Cardiac septum (tissue), 1 donor: ENCODE results near the gene ADAMTS17. TPM values are rescaled to one million over a fixed set of nuclear protein-coding genes. Genes with fewer than 3 reads are reported as not detected.

Source experiments
- DNase-seq: peaks from one replicate; pipeline ENCODE4 v3.0.0-alpha.2; 2020; ENCODE audit warnings: low spot score
- intact Hi-C: fragments of 100-400 bp; cut with DNase I; formaldehyde crosslinking; loops from one replicate; pipeline ENCODE4 v1.14.0; 2022
- total RNA-seq: library from RNA; stranded (reverse); fragmentation: NEBNext Ultra II Directional; extraction: Animal tissue kit (Norgen Biotek cat#: 25700); gene quantifications from one replicate; pipeline ENCODE4 v1.2.1, GENCODE V29; 2021
- donor health status: DM: no; HTN: no; CAD: no.

Gene ADAMTS17
- total RNA-seq, 1 donor from 2014 or later = 0.67 TPM

DNA sequence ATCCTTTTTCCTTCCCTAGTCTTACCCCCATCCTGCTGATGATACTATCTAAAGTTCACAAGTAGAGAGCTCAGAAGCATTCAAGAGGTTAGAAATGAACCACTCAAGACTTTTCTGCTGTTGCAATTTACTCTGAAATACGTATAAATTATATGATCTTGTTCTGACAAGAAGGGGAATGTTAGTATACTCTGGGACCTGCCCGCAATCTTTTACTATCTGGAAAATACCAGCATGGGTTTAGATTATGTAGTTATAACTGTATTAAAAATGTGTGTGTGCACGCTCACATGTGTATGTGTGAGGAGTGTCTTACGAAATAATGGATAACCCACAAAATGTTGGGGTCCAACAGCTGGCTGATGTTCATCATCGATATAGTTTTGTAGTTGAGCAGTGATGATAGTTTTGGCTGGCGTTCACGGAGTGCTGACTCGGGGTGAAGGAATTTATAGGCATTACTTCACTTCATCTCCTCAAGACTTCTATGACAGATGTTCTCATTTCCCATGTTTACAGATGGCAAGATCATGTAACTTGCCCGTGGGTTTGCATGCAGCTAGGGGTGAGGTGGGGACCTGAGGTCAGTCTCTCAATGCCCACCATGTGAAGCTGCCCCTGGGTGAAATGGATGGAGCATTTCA lies 311.1 kb downstream of the ADAMTS17 start:
- no peak for DNase-seq
- intact Hi-C loops = no loop called here

DNA sequence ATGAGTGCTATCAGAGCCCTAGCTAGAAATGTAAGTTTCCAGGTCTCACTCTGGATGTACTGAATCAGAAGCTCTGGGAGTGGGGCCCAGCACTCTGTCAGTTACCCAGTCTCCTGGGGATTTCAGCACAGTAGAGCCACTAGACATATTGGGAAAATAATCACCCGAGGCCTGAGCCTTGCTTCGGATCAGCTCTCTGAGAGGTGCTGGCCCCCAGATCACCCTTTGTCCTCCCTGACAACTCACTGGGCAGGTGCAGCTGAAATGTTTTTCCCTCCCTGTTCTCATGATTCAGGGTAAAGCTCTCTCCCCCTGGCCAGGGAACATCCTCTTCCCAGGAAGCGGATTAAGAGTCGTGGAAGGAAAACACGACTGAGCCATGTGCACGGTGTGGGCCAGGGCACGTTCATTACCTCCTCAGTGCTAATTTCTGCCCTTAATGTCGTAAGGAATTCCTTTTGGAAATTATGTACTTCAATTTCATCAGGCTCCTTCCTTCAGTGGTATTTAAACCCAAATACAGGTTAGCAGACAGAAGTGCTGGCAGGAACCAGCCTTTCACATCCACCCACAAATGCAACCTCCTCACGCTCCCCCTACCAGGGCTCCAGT lies 311.8 kb downstream of the ADAMTS17 start:
- intact Hi-C loops = no loop called here
- no peak for DNase-seq

DNA sequence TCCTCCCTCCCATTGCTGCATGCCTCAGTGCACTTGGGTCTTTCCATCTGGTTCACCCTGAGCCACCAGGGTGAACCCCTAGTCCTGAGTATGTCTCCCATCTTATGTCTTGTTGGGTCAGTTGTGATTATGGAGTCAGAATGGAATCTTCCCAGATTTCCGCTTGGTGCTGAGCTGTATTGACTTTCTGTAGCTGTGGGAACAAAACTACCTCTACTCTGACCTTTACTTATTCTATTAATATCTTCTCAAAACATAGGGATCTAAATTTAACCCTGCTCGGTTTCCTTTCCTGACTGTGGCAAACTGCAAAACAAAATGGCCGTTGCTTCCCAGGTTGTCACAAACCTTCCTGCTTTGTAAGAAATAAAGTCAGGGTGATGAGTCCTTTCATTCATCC lies 312.7 kb downstream of the ADAMTS17 start:
- intact Hi-C loops = no loop called here
- no peak for DNase-seq

DNA sequence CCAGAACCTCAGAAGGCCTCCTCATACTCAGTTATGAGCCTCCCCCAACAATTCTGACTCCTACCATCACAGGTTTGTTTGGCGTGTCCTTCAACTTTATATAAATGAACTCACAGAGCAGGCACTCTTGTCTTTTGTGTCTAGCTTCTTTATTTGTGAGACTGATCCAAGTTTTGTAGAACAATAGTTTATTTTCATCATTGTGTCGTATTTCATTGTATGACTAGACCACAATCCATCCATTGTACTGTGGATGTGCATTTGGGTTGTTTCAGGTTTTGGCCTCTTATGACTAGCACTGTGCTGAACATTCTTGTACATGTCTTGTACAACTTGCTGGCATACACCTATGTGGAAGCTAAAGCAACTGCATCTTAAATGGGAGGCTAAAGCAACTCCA lies 315.7 kb downstream of the ADAMTS17 start:
- intact Hi-C loops = no loop called here

DNA sequence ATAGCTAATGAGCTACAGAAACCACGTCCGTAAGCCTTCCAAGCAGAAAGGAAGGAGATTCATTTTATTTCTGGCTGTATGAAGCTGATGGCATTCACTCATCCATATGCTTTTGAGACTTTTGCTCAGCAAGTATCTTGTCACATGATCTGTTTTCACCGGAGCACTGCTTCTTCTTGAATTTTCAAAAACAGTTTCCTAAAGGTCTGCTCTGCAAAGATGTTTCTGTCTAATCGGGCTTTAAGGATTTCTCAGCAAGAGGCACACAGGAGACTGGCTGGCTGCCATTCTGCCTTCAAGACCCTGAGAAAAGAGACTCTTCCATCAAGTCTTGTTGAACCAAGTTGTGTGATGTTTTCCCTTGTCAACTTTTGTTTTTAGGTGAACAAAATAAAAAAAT lies 319.0 kb downstream of the ADAMTS17 start:
- intact Hi-C loops = no loop called here
- no peak for DNase-seq

More for the DNA sequence above, 315.7 kb downstream of the ADAMTS17 start:
- no peak for DNase-seq

DNA sequence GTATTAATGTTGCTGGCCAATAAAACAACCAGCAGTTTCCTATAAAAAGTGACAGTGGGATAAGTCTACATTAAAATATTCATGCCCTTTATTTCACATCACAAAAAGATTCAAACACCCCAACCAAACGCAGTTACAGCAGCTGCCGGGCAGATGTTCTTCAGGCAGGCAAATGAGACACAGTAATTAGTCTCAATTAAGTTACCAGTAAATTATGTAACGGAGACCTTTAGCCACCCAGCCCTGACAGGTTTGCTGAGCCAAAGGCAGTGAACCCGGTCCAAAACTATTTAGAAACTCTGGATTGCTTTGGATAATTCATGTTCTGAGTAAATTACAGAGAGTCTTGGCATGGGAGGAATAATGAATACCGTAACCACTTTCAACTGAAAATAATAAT lies 319.4 kb downstream of the ADAMTS17 start:
- intact Hi-C loops = no loop called here
- no peak for DNase-seq

DNA sequence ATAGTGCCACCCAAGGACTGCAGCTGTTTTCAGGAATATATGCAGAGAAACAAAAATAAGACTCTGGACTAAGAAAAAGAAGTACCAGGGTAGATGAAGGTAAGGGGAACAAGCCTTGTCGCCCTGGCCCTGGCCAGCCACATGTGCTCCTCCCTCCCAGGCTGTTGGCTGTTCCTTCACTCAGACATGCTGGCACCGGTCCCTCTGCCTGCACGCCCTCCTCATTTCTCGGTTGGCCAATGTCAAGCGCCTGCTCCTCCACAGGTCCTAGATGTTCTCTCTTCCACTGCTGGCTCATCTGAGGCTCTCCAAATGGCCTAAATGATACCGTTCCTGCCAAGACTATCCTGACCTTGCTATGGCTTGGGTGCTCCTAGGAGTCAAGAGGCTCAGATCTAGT lies 320.1 kb downstream of the ADAMTS17 start:
- no peak for DNase-seq
- intact Hi-C loops = no loop called here

DNA sequence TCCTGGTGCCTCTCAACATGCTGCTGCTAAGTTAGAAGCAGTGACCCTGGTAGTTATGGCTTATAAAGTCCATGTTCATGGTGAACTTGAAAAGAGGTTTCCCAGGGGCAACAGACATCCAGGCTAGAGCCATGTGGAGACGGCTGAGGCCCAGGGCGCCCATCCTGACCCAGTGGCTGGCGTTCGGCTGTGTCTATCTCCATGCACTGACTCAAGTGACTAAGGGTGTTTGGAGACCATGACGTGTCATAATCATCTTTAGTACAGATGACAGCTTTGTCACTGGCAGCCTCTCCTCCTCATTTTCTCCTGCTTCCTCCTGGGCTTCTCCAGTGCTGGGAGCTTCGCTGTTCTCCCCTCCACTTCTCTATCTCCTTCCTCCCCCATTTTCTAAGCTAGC lies 321.2 kb downstream of the ADAMTS17 start:
- intact Hi-C loops = no loop called here
- no peak for DNase-seq

DNA sequence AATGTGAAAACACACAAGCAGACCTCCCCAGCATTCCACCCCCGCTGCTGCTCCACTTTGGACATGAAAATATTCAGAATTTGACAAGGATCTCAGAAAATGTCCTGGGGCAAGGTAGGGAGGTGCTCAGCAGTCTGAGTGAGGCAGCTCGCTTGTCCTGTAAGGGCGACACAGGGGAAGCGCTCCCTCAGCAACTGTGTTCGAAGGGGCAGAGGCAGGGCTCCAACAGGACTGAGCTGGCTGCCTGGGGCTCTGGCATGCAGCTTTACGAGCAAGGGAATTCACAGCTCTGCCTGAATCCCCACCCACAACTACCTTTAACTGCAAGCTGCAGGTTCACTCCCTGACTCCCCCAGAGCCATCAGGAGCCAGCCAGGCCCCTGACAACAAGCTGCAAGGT lies 321.6 kb downstream of the ADAMTS17 start:
- DNase-seq = no peak
- intact Hi-C loops = no loop called here

DNA sequence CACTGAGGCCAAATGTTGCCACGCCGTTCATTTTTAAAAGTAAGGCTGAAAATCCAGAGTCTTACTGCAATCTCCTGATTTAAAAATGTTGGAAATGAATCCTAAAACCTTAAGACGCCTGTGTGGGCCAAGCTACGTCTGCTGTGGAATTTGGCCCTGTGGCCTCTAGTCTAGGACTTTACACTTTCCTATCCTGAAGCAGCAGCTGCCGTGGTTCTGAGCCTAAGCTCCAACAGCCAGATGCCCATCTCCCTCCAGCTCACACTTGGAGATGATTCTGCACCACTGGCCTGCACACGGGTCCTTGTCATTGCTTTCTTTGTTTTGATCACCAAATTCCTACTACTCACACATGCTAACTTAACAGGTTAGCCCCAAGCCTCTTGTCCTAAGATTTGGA lies 322.2 kb downstream of the ADAMTS17 start:
- DNase-seq = no peak
- intact Hi-C loops = no loop called here

DNA sequence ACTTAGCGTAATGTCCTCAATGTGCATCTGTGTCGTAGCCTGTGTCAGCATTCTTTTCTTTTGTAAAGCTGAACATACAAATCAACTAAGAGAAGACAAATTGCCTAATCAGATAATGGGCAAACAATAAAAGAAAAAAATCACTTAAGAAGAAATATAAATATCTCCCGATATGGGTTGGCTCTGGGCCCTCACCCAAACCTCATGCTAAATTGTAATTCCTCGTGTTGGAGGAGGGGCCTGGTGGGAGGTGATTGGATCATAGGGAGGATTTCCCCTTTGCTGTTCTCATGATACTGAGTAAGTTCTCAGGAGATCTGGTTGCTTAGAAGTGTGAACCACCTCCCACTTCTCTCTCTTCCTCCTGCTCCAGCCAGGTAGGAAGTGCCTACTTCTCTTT lies 323.6 kb downstream of the ADAMTS17 start:
- DNase-seq = no peak
- intact Hi-C loops = no loop called here

DNA sequence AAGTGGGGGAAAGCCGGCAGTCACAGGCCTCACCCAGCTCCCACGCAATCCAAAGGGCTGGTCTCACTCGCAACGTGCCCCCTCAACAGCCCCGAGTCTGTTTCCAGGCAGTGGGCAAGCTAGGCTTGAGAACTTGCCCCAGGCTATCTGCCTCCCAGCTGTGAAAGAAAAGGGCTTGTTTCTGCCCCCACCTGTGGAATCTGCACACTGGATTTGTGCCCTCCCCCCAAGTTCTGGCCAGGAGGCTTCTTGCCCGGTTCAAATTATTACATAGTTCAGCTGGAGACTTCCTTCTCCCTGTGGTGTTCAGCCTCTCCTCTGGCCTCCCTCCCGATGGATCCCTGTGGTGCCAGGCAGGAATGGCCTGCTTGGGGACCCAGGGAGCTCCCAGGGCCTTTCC lies 324.6 kb downstream of the ADAMTS17 start:
- intact Hi-C loops = no loop called here
- no peak for DNase-seq

DNA sequence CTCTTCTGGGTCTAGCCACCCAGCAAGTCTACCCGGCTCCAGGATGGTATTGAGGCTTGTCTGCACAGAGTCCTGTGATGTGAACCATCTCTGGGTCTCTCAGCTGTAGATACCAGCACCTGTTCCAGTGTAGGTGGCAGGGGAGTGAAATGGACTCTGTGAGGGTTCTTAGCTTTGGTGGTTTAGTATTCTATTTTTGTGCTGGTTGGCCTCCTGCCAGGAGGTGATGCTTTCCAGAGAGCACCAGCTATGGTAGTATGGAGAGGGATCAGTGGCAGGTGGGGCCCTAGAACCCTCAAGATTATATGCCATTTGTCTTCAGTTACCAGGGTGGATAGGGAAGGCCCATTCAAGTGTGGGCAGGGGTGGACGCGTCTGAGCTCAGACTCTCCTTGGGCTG lies 325.1 kb downstream of the ADAMTS17 start:
- intact Hi-C loops = no loop called here
- no peak for DNase-seq

DNA sequence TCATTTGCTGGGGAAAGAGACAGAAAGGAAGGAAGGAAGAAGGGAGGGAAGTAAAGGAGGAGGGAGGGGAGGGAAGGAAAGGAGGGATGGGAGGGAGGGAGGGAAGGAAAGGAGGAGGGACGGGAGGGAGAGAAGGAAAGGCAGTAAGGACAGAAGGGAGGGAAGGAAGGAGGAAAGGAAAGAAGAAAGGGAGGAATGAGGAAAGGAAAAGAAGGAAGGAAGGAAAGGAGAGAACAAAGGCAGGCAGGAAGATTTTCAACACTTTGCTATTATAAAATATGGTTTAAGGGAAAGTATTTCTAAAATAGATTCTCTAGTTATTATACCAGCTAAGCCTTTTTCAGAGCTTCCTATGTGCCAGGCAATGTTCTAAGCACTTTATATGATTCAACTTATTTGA lies 330.5 kb downstream of the ADAMTS17 start:
- DNase-seq = no peak
- intact Hi-C loops = no loop called here

DNA sequence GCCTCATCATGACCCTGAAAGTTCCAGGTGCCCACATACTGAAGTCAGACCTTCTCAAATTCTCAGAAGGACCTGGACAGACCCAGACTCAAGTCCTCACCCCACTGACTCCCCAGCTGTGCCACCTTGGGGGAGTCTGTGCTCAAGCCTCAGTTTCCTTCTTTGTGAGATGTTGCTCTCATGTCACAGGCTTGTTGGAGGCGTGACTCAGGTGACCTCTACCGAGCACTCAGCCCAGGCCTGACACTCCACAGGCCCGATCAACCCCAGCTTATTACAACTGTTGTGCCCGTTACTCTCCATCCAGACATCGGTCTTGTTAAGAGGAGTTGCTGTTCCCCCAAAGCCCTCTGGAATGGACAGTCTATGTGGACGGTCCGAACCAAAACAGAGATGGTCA lies 332.4 kb downstream of the ADAMTS17 start:
- DNase-seq = no peak
- intact Hi-C loops = no loop called here

DNA sequence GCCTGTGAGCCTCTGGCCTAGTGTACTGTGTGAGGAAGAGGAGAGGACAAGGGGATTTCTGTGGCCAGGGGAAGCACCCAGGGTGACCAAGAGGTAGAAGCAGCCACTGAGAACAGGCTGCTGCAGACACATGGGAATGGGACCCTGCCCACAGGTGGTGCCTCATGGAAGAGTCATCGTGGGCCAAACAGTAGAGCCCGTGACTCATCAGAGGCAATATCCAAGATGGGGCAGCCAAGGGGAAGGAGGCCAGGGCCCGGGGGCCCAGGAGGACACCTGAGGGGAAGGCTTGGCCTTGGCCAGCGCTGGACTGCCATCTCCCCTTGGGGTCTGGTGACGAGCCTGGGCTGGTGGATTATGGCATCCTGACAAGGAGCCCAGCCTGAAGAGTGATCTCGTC lies 333.5 kb downstream of the ADAMTS17 start:
- intact Hi-C loops = no loop called here
- DNase-seq = no peak

DNA sequence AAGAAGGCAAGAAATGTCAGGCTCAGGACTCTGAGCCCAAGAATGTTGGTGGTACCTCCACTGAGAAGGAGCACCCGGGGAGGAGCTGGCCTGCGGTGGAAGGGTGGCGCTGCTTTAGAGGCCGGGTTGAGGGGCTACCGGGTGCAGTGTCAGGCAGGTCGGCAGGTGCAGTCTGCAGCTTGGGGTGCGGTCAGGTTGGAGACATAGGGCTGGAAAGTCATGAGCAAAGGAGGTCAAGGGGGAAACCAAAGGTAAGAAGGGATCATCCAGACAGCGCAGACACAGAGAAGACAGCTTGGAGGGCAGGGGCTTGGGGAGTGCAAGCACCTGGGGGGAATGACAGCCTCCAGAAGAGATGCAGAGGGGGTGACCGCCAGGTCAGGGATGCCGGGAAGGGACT lies 334.2 kb downstream of the ADAMTS17 start:
- DNase-seq = no peak
- intact Hi-C loops = no loop called here

DNA sequence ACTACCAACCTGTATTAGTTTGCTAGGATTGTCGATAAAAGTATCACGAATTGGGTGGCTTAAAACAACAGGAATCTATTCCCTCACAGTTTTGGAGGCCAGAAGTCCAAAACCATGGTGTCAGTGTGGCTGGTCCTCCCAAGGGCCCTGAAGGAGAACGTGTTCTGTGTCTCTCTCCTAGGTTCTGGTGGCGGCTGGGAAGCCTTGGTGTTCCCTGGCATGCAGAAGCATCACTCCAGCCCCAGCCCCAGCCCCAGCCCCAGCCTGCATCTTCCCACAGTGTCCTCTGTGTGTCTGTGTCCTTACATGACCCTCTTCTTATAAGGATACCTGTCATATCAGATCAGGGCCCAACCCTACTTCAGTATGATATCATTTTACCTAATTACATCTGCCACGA lies 336.1 kb downstream of the ADAMTS17 start:
- intact Hi-C loops = no loop called here
- DNase-seq = no peak

DNA sequence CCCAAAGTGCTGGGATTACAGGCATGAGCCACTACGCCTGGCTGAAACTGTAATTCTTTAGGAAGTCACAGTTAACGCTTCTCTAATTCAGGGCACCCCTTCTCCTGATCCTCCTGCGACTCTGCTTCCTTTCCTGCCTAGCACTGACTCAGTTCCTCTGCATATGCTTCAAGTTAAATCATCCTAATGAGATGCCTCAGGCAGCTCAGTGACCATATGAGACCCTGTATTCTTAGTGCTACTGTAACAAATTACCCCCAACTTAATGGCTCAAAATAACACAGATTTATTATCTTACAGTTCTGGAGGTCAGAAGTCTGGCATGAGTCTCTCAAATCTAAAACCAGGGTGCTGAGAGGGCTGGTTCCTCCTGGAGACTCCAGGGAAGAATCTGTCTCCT lies 336.8 kb downstream of the ADAMTS17 start:
- intact Hi-C loops = no loop called here
- DNase-seq = no peak

DNA sequence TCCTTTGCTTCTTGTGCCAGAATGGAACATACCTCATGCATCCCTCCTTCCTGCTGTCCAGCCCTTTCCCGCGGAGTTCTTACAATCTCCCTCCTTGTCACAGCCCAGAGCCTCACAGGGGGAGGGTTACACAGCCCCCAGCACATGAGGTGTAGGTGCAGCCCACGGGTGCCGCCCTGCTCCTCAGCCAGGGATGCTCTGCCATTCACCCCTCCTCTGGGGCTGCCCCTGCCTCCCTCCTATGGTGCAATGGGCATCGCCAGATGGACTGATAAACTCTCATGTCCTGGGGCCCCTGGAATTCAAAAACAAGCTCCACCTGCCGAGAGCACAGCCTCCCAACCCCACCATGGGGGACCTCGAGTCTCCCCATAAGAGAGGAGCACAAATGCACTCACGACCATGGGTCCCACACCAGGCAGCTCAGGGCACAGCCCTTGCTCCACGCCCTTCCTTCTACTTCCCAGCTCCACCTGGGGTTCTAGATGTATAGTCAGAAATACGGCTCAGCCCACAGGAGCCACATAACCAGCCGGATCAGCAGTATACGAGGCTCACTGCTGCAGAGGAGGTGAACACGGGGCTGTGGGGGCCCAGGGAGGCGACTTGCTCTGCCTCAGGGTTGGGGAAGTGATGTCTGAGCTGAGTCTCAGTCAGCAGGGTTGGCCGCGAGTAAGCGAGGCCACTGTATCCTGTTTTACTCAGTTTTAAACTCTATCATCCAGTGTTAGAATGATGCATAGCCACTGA lies 338.8 kb downstream of the ADAMTS17 start:
- peak; percentile 26 for DNase-seq
- intact Hi-C loops = no loop called here

DNA sequence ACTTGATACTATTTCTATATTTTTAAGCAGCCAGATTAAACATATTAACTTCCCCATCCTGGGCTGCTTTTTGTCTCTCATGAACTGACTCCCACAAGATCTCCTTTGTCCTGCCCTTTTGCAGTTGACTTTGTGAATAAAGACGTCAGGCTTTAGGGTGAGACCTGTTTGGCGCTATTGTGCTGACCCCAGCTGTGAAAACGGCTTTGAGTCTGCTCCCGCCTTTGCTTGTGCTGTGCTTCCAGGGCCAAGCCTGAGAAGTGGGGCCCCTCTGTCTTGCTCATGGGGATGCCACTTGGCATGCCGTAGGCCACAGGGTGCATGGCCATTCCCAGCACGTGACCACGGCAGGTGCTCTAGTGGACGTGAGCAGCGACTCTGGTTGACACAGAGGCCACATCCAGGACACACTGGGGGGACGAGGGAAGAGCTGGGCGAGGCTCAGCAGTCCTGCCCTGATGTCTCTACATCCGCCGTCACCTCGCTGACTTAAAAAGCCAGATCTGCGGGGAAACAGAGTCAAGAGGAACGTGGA lies 339.6 kb downstream of the ADAMTS17 start:
- intact Hi-C loops = no loop called here
- peak; percentile 47 for DNase-seq
